IMR-90 (cell line): ENCODE data around the gene PSEN2. TPM values are rescaled to one million over a fixed set of nuclear protein-coding genes. Genes with fewer than 3 reads are reported as not detected.

Experiments
- ATAC-seq: fragments of 200-7000 bp; cut with Tn5 transposase; 2 replicates; pipeline ENCODE4 v1.9.1; 2020; ENCODE audit warnings: low read depth, mild to moderate bottlenecking, moderate library complexity
- BruUV-seq: library from RNA; stranded (reverse); fragments of 400-500 nt; replicated peaks from 2 replicates; lab custom pipeline; 2021; lab: Mats Ljungman, UMichigan
- CTCF ChIA-PET: fragments of 300-600 bp; formaldehyde crosslinking; extraction: SDS; loops from one replicate; lab custom pipeline; 2021; ENCODE audit warnings: antibody characterized with exemption; lab: Yijun Ruan, JAX
- POLR2A ChIA-PET: fragments of 300-600 bp; sonication (Branson Sonifier 250); formaldehyde crosslinking; loops from one replicate; lab custom pipeline; 2022; ENCODE audit warnings: antibody characterized with exemption; ENCODE audit not compliant: unreplicated experiment; lab: Charles Lee
- DNase-seq: peaks from one replicate; pipeline ENCODE4 v3.0.0; 2013
- H2AFZ ChIP-seq: replicated peaks from 2 replicates; pipeline ENCODE3; 2013; ENCODE audit warnings: low read length, mild to moderate bottlenecking; ENCODE audit not compliant: poor library complexity
- H2AK5ac ChIP-seq: 2 replicates; pipeline ENCODE4 v1.6.1; 2013; ENCODE audit warnings: low read depth, low read length, inconsistent platforms
- H2AK9ac ChIP-seq: replicated peaks from 2 replicates; pipeline ENCODE3; 2013; ENCODE audit warnings: mild to moderate bottlenecking, low read depth, low read length, moderate library complexity; ENCODE audit not compliant: poor library complexity
- H2BK120ac ChIP-seq: 2 replicates; pipeline ENCODE4 v1.6.1; 2013; ENCODE audit warnings: low read depth, low read length, inconsistent platforms
- H2BK15ac ChIP-seq: 3 replicates; pipeline ENCODE4 v1.6.1; 2013; ENCODE audit warnings: low read depth, low read length, inconsistent platforms
- H2BK20ac ChIP-seq: 2 replicates; pipeline ENCODE4 v1.6.1; 2013; ENCODE audit warnings: low read depth, mild to moderate bottlenecking, inconsistent platforms, low read length, moderate library complexity
- H2BK5ac ChIP-seq: 2 replicates; pipeline ENCODE4 v1.6.1; 2013; ENCODE audit warnings: mild to moderate bottlenecking, low read depth, low read length, inconsistent platforms; ENCODE audit not compliant: poor library complexity, severe bottlenecking
- H3K14ac ChIP-seq: replicated peaks from 2 replicates; pipeline ENCODE4 v1.6.1; 2013; ENCODE audit warnings: low read depth, low read length, inconsistent platforms
- H3K18ac ChIP-seq: 2 replicates; pipeline ENCODE4 v1.6.1; 2013; ENCODE audit warnings: low read depth, low read length, control low read depth
- H3K23ac ChIP-seq: 2 replicates; pipeline ENCODE4 v1.6.1; 2013; ENCODE audit warnings: low read depth, low read length, inconsistent platforms
- H3K27ac ChIP-seq: 2 replicates; pipeline ENCODE4 v1.5.1; 2013; ENCODE audit warnings: mild to moderate bottlenecking, control low read depth, low read length; ENCODE audit not compliant: insufficient read depth
- H3K27me3 ChIP-seq: 2 replicates; pipeline ENCODE4 v1.6.1; 2013; ENCODE audit warnings: low read length; ENCODE audit not compliant: control insufficient read depth, insufficient read depth
- H3K36me3 ChIP-seq: 2 replicates; pipeline ENCODE4 v1.6.1; 2013; ENCODE audit warnings: low read length, mixed read lengths; ENCODE audit not compliant: control insufficient read depth, insufficient read depth
- H3K4ac ChIP-seq: 2 replicates; pipeline ENCODE4 v1.6.1; 2013; ENCODE audit warnings: low read depth, low read length, inconsistent platforms
- H3K4me1 ChIP-seq: 2 replicates; pipeline ENCODE4 v1.6.1; 2013; ENCODE audit warnings: low read length, mixed read lengths; ENCODE audit not compliant: control insufficient read depth, insufficient read depth
- H3K4me2 ChIP-seq: 2 replicates; pipeline ENCODE4 v1.6.1; 2013; ENCODE audit warnings: low read depth, mild to moderate bottlenecking, control low read depth, low read length, moderate library complexity
- H3K4me3 ChIP-seq: 2 replicates; pipeline ENCODE4 v1.5.1; 2013; ENCODE audit warnings: low read depth, mild to moderate bottlenecking, control low read depth, low read length, moderate library complexity; ENCODE audit not compliant: insufficient read depth
- H3K56ac ChIP-seq: 2 replicates; pipeline ENCODE4 v1.6.1; 2013; ENCODE audit warnings: low read length, inconsistent platforms; ENCODE audit not compliant: insufficient read depth; ENCODE audit errors: extremely low read depth
- H3K79me1 ChIP-seq, 2 experiments: 2 replicates each; pipeline ENCODE4 v1.6.1; 2013; ENCODE audit warnings: low read length in 2 of 2, inconsistent platforms in 1 of 2, low read depth in 1 of 2
- H3K9ac ChIP-seq: 2 replicates; pipeline ENCODE4 v1.6.1; 2013; ENCODE audit warnings: low read depth, low read length, control low read depth
- H3K9me1 ChIP-seq: 2 replicates; pipeline ENCODE4 v1.6.1; 2013; ENCODE audit warnings: low read length, inconsistent platforms; ENCODE audit not compliant: insufficient read depth
- H3K9me3 ChIP-seq: 2 replicates; pipeline ENCODE4 v1.6.1; 2013; ENCODE audit warnings: low read length; ENCODE audit not compliant: control insufficient read depth, insufficient read depth
- H4K20me1 ChIP-seq: 2 replicates; pipeline ENCODE4 v1.6.1; 2013; ENCODE audit warnings: low read length, inconsistent platforms; ENCODE audit not compliant: insufficient read depth
- H4K5ac ChIP-seq: 2 replicates; pipeline ENCODE4 v1.6.1; 2013; ENCODE audit warnings: mild to moderate bottlenecking, low read depth, low read length, control low read depth
- H4K8ac ChIP-seq, 2 experiments: 2 replicates each; pipeline ENCODE4 v1.6.1; 2013; ENCODE audit warnings: low read depth in 2 of 2, low read length in 2 of 2, control low read depth in 1 of 2, inconsistent platforms in 1 of 2
- H4K91ac ChIP-seq: 2 replicates; pipeline ENCODE4 v1.6.1; 2013; ENCODE audit warnings: low read depth, low read length, inconsistent platforms; ENCODE audit not compliant: insufficient read depth
- CEBPB ChIP-seq: IDR thresholded peaks from 2 replicates; pipeline ENCODE4 v1.6.1; 2012; ENCODE audit warnings: low read depth, low read length, improper control_type of control experiment
- MAFK ChIP-seq: IDR thresholded peaks from 2 replicates; pipeline ENCODE4 v1.6.1; 2012; ENCODE audit warnings: low read depth, low read length, improper control_type of control experiment
- MXI1 ChIP-seq: IDR thresholded peaks from 2 replicates; pipeline ENCODE4 v1.6.1; 2012; ENCODE audit warnings: low read depth, mild to moderate bottlenecking, low read length, moderate library complexity, borderline replicate concordance
- RCOR1 ChIP-seq: IDR thresholded peaks from 2 replicates; pipeline ENCODE4 v1.6.1; 2012; ENCODE audit warnings: mild to moderate bottlenecking, low read length, improper control_type of control experiment; ENCODE audit not compliant: insufficient replicate concordance
- RFX5 ChIP-seq: IDR thresholded peaks from 2 replicates; pipeline ENCODE4 v1.8.0; 2012; ENCODE audit warnings: low read depth, mild to moderate bottlenecking, low read length, moderate library complexity
- SMC3 ChIP-seq: fragments of 150-350 bp; IDR thresholded peaks from 2 replicates; pipeline ENCODE4 v1.6.1; 2016; ENCODE audit warnings: low read depth, mild to moderate bottlenecking, antibody characterized with exemption, low read length, moderate library complexity
- WGBS, 2 experiments: methylation state at CpG; one replicate each; pipeline versions ENCODE4 v1.1.5 to v1.1.7; 2013; ENCODE audit warnings: missing lambda C conversion rate in 2 of 2; ENCODE audit not compliant: insufficient read length in 1 of 2; ENCODE audit errors: extremely low coverage in 2 of 2; 5-methylcytosine and 5-hydroxymethylcytosine counted together
- dilution Hi-C: fragments of 300-500 bp; cut with HindIII; formaldehyde crosslinking; loops from one replicate; pipeline ENCODE4 v1.14.3; 2018; ENCODE audit warnings: low sequenced_read_pairs; ENCODE audit not compliant: unreplicated experiment
- in situ Hi-C: fragments of 300-500 bp; cut with MboI; formaldehyde crosslinking; loops from 3 replicates; pipeline ENCODE4 v1.14.3; 2019; ENCODE audit warnings: low sequenced_read_pairs, inconsistent platforms, mixed read lengths
- intact Hi-C: fragments of 100-400 bp; cut with micrococcal nuclease; formaldehyde crosslinking; loops from 2 replicates; pipeline ENCODE4 v1.10.0; 2022
- polyA plus RNA-seq, 3 experiments: library from polyadenylated mRNA; depleted of rRNA; stranded (reverse); fragments of >200 nt; gene quantifications; 2 replicates each; pipeline ENCODE4 v1.2.3, GENCODE V29; 2012; ENCODE audit warnings: low replicate concordance in 1 of 3
- total RNA-seq: library from RNA; depleted of rRNA; stranded (reverse); fragments of >200 nt; gene quantifications from 2 replicates; pipeline ENCODE4 v1.2.3, GENCODE V29; 2012
- TF ChIP-seq, protein P1 (sequence below): fragments of 150-350 bp; IDR thresholded peaks from 2 replicates; pipeline ENCODE4 v1.6.1; 2016; ENCODE audit warnings: low read depth, mild to moderate bottlenecking, low read length, moderate library complexity, borderline replicate concordance
- TF ChIP-seq, protein P2 (sequence below): conservative IDR thresholded peaks from 2 replicates; pipeline ENCODE4 v1.5.1; 2012; ENCODE audit warnings: mild to moderate bottlenecking, low read depth, low read length, improper control_type of control experiment
- TF ChIP-seq, protein P3 (sequence below): fragments of 150-350 bp; IDR thresholded peaks from 2 replicates; pipeline ENCODE4 v1.6.1; 2017; ENCODE audit warnings: mild to moderate bottlenecking, antibody characterized with exemption, low read length, low read depth

The PSEN2 gene
- total and polyA plus RNA-seq, 2 of the 4 experiments (the other 2 are of a cell fraction), result 15.0 to 24.4 TPM

DNA sequence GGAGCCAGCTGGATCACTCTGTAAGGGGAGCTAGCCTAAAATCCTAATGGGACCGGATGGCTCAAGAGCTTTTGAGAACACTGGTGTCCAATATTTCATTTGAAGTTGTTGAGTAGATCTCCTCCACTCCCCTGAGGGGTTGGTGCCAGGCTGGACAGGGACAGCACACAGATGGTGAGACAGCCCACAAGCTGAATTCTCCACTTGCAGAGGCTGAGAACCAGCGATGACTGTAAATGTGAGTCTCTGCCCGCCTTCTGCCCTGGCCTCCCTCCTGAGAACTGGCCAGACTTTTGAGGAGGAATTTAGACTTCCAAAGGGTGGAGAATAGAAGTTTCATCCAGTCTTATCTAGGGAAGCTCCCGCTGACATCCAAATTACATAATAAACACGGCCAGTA lies 49.2 kb downstream of the PSEN2 start:
- H3K27ac ChIP-seq, result no peak overlapping the region
- WGBS, 2 experiments, result no CpG with 5 or more reads among the region's 5 CpGs
- no peak for ATAC-seq

More for the DNA sequence above, 49.2 kb downstream of the PSEN2 start:
- no peak overlapping the region for H2BK15ac ChIP-seq
- ChIA-PET CTCF (no interaction called here), POLR2A (interaction anchor here (0.5 kb wide), 1 partner anchor 513 kb away, joined by 3 read pairs; no protein-coding TSS in a partner anchor)
- no peak overlapping the region for H3K23ac ChIP-seq
- no peaks in the 10 kb centered on the region for H3K4me1 ChIP-seq
- TF ChIP-seq MXI1, result no peak
- TF ChIP-seq RFX5, result no peak
- no peak for TF ChIP-seq MAFK
- no peak for TF ChIP-seq RCOR1
- TF ChIP-seq, protein P1, sequence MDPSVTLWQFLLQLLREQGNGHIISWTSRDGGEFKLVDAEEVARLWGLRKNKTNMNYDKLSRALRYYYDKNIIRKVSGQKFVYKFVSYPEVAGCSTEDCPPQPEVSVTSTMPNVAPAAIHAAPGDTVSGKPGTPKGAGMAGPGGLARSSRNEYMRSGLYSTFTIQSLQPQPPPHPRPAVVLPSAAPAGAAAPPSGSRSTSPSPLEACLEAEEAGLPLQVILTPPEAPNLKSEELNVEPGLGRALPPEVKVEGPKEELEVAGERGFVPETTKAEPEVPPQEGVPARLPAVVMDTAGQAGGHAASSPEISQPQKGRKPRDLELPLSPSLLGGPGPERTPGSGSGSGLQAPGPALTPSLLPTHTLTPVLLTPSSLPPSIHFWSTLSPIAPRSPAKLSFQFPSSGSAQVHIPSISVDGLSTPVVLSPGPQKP, result no peak
- TF ChIP-seq SMC3, result no peak
- TF ChIP-seq CEBPB, result no peak
- TF ChIP-seq, protein P2, sequence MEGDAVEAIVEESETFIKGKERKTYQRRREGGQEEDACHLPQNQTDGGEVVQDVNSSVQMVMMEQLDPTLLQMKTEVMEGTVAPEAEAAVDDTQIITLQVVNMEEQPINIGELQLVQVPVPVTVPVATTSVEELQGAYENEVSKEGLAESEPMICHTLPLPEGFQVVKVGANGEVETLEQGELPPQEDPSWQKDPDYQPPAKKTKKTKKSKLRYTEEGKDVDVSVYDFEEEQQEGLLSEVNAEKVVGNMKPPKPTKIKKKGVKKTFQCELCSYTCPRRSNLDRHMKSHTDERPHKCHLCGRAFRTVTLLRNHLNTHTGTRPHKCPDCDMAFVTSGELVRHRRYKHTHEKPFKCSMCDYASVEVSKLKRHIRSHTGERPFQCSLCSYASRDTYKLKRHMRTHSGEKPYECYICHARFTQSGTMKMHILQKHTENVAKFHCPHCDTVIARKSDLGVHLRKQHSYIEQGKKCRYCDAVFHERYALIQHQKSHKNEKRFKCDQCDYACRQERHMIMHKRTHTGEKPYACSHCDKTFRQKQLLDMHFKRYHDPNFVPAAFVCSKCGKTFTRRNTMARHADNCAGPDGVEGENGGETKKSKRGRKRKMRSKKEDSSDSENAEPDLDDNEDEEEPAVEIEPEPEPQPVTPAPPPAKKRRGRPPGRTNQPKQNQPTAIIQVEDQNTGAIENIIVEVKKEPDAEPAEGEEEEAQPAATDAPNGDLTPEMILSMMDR, result no peak
- TF ChIP-seq, protein P3, sequence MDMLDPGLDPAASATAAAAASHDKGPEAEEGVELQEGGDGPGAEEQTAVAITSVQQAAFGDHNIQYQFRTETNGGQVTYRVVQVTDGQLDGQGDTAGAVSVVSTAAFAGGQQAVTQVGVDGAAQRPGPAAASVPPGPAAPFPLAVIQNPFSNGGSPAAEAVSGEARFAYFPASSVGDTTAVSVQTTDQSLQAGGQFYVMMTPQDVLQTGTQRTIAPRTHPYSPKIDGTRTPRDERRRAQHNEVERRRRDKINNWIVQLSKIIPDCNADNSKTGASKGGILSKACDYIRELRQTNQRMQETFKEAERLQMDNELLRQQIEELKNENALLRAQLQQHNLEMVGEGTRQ, result no peak
- H4K91ac ChIP-seq, result no peak overlapping the region
- dilution Hi-C loops, result no loop called here
- no peak overlapping the region for H3K18ac ChIP-seq
- H2AFZ ChIP-seq, result no peak overlapping the region
- BruUV-seq, result no TSS peak
- no peak for DNase-seq
- H4K5ac ChIP-seq, result no peak overlapping the region
- H4K8ac ChIP-seq, result no peak overlapping the region
- no peak overlapping the region for H3K14ac ChIP-seq
- in situ Hi-C loops, result no loop called here
- H2BK5ac ChIP-seq, result no peak overlapping the region
- H3K56ac ChIP-seq, result no peak overlapping the region
- no peak overlapping the region for H2BK120ac ChIP-seq
- no peaks in the 10 kb centered on the region for H3K79me1 ChIP-seq
- H3K36me3 ChIP-seq, result no peaks in the 10 kb centered on the region
- H2BK20ac ChIP-seq, result no peak overlapping the region
- no peaks in the 10 kb centered on the region for H3K9me3 ChIP-seq
- no peak overlapping the region for H3K4me2 ChIP-seq
- H2AK5ac ChIP-seq, result no peak overlapping the region
- no peaks in the 10 kb centered on the region for H3K9me1 ChIP-seq
- H3K9ac ChIP-seq, result no peak overlapping the region
- no peak overlapping the region for H2AK9ac ChIP-seq
- H3K4me3 ChIP-seq, result no peak overlapping the region
- no peaks in the 10 kb centered on the region for H3K27me3 ChIP-seq
- intact Hi-C loops, result loop anchor here (10.0 kb wide), 1 partner anchor 395 kb away; the partner anchor contains the start of gene CDC42BPA
- no peaks in the 10 kb centered on the region for H4K20me1 ChIP-seq
- H3K4ac ChIP-seq, result no peak overlapping the region
